GM19452 (cell line): ENCODE results near the gene TMEM50A.
"Not testable (repeated sequence)": the region's sequence is repeated elsewhere in the genome, so short reads cannot be mapped to it uniquely, and the experiment has no call there.

Experiments
- ATAC-seq: cut with Tn5 transposase; IDR thresholded peaks from one replicate; pipeline ENCODE4 v1.9.1; 2021; ENCODE audit not compliant: unreplicated experiment

Gene TMEM50A

GRCh38 chr1:25383090-25383489 is 45.0 kb downstream of the TMEM50A start:
- not testable (repeated sequence) for ATAC-seq

- not testable (repeated sequence) for ATAC-seq
Measured at GRCh38 chr1:25383875-25384274, 45.7 kb downstream of the TMEM50A start.

DNA sequence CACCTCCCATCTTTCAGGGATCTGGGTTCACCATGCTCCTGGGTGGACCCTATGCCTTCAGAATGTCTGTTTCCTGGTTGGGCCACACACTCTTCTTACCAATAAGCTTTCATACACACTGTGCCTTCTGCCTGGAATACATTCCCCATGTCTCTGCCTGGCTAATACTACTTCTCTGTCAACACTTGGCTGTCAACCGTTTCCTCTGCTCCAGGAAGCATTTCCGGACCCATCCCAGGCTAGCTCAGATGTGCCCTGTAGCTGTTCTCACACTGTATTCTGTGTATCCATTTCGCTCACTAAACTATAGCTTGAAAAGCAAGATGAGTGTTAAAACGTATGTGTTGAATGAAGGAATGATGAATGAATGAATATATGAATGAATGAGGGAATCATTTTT is 49.0 kb downstream of the TMEM50A start:
- not testable (repeated sequence) for ATAC-seq

DNA sequence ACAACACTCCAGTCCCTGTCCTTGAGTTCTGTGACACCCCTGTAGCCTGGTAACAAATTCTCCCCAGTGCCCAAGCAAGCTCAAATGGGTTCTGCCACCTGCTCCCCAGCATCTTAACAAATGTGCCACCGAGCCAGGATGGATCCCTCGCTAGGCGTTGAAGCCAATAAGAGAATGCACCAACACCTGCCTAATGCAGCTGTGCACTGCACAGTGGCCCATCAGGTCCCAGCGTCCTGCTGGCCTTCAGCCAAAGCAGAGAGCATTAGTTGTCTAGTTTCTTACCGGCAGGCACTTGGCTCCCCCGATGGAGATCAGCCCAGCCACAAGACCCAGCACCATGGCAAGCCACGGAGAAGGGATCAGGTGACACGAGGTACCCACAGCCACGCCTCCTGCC is 50.6 kb downstream of the TMEM50A start:
- not testable (repeated sequence) for ATAC-seq

DNA sequence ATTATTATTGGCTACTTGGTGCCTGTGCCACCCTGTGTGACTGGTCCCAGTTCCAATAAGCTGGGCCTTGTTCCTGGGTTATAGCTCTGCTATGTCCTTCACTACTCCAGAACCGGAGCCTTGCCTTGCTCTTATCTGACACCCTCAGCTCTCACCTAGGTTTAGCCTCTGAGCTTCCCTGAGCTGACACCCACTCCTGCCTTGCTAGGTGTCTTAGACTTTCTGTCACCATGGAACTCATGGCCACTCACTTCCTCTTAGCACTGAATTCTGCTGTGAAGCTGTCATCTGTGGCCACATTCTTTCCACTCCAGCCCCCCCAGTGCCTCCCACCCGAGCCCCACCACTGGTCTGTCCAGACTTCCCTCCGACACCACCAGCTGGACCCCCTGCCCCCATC is 51.6 kb downstream of the TMEM50A start:
- ATAC-seq, result not testable (repeated sequence)

- no peak for ATAC-seq
Measured at GRCh38 chr1:25392841-25393240, 54.7 kb downstream of the TMEM50A start.

DNA sequence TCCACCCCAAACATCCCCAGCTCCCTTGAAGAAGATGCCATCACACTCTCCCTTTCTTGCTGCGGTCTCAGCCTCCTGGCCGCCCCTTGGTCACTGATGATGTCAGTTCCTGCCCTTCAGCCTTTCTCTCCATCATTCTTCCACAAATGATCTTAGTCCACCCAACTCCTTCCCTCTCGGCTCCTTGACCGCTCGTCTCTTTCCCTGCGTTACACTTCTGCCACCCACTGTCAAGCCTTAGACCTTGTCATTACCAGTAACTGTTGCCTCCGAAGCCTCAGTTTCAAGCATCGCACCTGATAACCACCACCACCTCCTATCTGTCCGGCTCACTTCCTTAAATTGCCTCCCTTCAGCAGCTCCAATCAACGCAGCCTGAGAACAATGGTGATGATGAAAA is 59.4 kb downstream of the TMEM50A start:
- not testable (repeated sequence) for ATAC-seq

GRCh38 chr1:25398079-25398478 is 59.9 kb downstream of the TMEM50A start:
- ATAC-seq, result not testable (repeated sequence)

GRCh38 chr1:25402947-25403803 is 65.0 kb downstream of the TMEM50A start:
- ATAC-seq, result not testable (repeated sequence)

DNA sequence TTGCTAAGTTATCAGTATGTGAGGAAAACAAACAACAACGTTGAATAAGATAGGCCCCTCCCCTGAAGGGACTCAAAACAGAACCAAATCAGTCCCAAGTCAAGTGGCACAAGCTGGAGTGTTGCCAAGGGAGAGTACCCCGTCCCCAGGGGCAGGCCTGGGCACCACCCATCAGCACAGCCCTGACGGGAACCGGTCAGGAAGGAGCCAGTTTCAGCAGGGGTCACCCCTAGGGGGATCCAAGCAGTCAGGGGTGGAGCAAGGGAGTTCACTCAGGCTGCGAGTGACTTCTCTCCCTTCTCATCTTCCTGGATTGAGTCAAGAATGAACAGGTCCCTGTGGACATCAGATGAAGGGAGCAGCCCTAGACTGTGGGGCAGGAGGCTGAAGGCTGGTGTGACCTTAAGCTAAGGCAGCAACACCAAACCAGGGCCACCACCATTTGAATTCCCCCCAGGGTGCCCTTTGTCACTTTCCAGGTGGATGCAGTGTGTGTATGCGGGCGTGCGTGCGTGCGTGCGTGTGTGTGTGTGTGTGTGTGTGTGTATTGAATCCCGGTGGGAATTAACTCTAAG is 67.7 kb downstream of the TMEM50A start:
- ATAC-seq, result not testable (repeated sequence)

DNA sequence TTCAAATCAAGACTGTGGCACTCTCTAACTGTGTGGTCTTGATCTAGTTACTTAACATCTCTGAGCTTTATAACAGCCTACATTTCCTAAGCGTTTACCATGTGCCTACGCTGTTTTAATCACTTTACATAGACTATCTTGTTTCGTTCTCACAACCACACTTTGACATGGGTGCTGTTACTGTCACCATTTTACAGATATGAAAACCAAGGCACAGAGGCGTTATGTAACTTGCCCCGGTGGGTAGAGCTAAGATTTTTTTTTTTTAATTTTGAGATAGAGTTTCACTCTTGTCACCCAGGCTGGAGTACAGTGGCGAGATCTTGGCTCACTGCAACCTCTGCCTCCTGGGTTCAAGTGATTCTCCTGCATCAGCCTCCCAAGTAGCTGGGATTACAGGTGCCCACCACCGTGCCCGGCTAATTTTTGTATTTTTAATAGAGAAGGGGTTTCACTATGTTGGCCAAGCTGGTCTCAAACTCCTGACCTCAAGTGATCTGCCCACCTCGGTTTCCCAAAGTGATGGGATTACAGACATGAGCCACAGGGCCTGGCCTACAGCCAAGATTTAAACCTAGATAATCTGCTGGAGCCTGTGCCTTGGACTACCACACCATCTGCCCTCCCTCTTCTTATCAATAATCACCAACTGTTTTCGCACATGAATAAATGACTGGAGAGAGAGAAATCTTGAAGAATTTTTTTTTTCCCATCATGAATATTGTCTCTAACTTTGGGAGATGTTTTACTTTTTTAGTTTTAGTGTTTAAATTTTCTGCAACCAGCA is 71.7 kb downstream of the TMEM50A start:
- not testable (repeated sequence) for ATAC-seq
